Cardiac muscle cell (in vitro differentiated cells and primary cell): ENCODE results near the gene MYLK3. TPM values are rescaled to one million over a fixed set of nuclear protein-coding genes. Genes with fewer than 3 reads are reported as not detected.
A peak's percentile ranks its signal among the peaks of the same experiment; 100 is the strongest.

ENCODE experiments used
- DNase-seq, 2 donors: peaks; one replicate each; pipeline versions ENCODE4 v3.0.0 to v3.0.0-alpha.2; 2010 to 2017; ENCODE audit warnings: low read depth in 1 of 2, low spot score in 1 of 2
- H3K27ac ChIP-seq: fragments of 200-600 bp; sonication (generic); 2 replicates; pipeline ENCODE4 v1.5.1; 2016
- H3K27me3 ChIP-seq: fragments of 200-600 bp; sonication (generic); 2 replicates; pipeline ENCODE4 v1.6.0; 2016; ENCODE audit warnings: control low read depth
- H3K36me3 ChIP-seq: fragments of 200-600 bp; sonication (generic); 2 replicates; pipeline ENCODE4 v1.5.1; 2016; ENCODE audit warnings: control low read depth
- H3K4me1 ChIP-seq: fragments of 200-600 bp; sonication (generic); 2 replicates; pipeline ENCODE4 v1.8.1; 2017; ENCODE audit warnings: low read depth, mild to moderate bottlenecking, mixed run types
- H3K4me3 ChIP-seq: fragments of 200-600 bp; sonication (generic); 2 replicates; pipeline ENCODE4 v1.5.1; 2016; ENCODE audit warnings: mild to moderate bottlenecking
- H3K9me3 ChIP-seq: fragments of 200-600 bp; sonication (generic); 2 replicates; pipeline ENCODE4 v1.5.1; 2017; ENCODE audit warnings: low read depth, mild to moderate bottlenecking, control low read depth
- polyA plus RNA-seq: library from polyadenylated mRNA; unstranded; fragments of >200 nt; fragmentation: Nextera tagmentation; extraction: Ambion mirVana; gene quantifications from 2 replicates; pipeline ENCODE4 v1.2.1, GENCODE V29; 2016
- total RNA-seq: library from RNA; depleted of rRNA; stranded (reverse); fragments of >200 nt; gene quantifications from 2 replicates; pipeline ENCODE4 v1.2.3, GENCODE V29; 2016
- TF ChIP-seq, protein P1 (sequence below): IDR thresholded peaks from 2 replicates; pipeline ENCODE4 v1.5.1; 2012; ENCODE audit warnings: low read depth, mild to moderate bottlenecking, low read length

MYLK3 gene
- total and polyA plus RNA-seq, 2 experiments from 2014 or later = 57.8 to 203 TPM

DNA sequence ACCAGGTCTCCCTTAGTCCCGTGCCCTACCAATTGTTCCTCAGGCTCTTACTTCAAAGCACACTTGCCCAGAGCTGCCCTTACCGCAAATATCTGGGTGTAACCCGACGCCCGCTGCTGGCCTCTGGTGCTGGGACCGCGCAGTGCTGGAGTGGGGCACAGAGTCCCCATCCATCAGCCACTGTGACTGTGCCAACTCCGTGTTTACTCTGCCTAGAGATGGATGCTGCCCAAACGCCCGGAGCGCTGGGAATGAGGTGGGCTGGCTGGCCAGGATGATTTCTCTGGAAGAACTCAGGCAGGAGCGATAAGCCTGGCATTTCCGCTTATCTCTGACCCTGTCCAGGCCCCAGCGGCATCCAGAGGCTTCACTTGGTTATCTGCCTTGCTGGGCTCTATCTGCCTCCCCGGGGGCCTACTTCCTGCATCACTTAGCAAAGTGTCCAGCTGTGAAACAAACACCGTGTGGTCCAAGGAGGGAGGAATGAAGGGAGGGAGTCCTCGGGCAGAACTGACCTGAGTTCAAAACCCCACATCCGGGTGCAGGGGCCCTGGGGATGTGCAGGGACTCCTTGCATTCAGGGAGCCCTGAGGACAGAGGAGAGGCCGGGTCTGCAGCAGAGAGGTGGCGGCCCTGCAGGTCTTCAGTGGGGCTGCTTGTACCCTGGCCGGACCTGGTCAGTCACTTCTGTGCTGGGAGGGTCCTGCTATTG is 9.4 kb upstream of the MYLK3 start:
- Histone ChIP-seq H3K4me1 (peaks cover 71% of the 10 kb centered on the region), H3K36me3 (no peaks in the 10 kb centered on the region), H3K9me3 (no peaks in the 10 kb centered on the region), H3K27ac (peak overlapping the region; percentile 95), H3K27me3 (no peaks in the 10 kb centered on the region), H3K4me3 (peak overlapping the region; percentile 17)
- TF ChIP-seq, protein P1, sequence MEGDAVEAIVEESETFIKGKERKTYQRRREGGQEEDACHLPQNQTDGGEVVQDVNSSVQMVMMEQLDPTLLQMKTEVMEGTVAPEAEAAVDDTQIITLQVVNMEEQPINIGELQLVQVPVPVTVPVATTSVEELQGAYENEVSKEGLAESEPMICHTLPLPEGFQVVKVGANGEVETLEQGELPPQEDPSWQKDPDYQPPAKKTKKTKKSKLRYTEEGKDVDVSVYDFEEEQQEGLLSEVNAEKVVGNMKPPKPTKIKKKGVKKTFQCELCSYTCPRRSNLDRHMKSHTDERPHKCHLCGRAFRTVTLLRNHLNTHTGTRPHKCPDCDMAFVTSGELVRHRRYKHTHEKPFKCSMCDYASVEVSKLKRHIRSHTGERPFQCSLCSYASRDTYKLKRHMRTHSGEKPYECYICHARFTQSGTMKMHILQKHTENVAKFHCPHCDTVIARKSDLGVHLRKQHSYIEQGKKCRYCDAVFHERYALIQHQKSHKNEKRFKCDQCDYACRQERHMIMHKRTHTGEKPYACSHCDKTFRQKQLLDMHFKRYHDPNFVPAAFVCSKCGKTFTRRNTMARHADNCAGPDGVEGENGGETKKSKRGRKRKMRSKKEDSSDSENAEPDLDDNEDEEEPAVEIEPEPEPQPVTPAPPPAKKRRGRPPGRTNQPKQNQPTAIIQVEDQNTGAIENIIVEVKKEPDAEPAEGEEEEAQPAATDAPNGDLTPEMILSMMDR = no peak
- DNase-seq = peak; percentile 55 to 90

DNA sequence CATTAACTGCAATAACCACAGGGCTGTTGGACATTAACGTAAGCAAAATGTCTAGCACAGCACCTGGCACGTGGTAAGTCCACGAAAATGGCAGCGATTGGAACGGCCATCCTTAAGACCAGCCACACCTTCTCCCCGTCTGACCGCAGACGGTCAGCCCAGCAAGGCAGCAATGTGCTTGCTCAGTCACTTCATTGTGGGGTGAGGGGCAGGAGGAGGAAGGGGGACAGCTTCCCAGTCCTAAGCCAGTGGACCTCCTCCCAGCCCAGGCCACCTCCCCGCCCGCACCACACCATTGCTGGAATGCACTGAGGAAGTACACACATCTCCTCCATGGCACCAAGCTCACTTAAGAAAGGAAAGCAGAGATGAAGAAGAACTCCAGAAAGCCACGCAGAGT is 8.6 kb upstream of the MYLK3 start:
- TF ChIP-seq, protein P1 = no peak
- no peak for DNase-seq

DNA sequence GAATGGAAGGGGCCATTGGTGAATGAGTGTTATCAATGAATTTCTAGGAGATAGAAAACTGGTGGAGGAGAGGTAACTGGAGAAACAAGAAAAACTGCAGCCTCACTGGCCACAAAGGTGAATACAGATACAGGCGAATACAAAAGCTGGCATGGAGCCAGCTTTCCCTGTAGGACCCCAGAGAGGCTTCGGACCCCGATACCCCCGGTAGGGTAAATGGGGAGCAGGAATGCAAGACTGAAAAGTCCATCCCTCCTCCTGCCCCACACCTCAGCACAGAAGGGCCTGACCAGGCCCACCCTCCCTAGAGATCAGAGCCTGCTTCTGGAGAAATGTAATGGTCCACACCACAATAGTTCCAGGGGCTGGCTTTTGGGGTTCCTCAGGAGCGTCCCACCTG is 4.9 kb upstream of the MYLK3 start:
- Histone ChIP-seq H3K4me3 (no peak overlapping the region), H3K27ac (peak overlapping the region; percentile 95), H3K27me3 (no peaks in the 10 kb centered on the region), H3K36me3 (peaks cover 11% of the 10 kb centered on the region), H3K9me3 (no peaks in the 10 kb centered on the region), H3K4me1 (peaks cover 82% of the 10 kb centered on the region)
- TF ChIP-seq, protein P1 = no peak
- DNase-seq = no peak

More for the DNA sequence above, 8.6 kb upstream of the MYLK3 start:
- Histone ChIP-seq H3K36me3 (no peaks in the 10 kb centered on the region), H3K4me3 (peak overlapping the region; percentile 17), H3K4me1 (peaks cover 69% of the 10 kb centered on the region), H3K27me3 (no peaks in the 10 kb centered on the region), H3K27ac (peak overlapping the region; percentile 95), H3K9me3 (no peaks in the 10 kb centered on the region)

DNA sequence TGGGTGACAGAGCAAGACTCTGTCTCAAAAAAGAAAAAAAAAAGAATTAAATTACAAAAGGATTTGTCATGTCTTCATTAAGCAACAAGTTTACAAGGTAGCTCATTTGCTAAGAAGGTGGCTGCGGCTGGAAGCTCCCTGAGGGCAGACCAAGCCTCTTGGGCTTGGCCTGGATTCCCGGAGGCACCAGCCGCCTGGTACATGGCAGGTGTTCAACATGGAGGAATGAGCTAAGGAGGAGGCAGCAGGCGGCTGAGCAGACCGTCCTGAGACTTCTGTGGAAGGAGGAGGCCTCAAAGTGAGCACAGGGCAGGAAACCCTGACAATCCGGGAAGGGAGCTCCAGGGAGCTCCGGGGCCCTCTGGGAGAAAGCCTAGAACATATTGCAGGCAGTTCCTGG is 3.2 kb upstream of the MYLK3 start:
- Histone ChIP-seq H3K27ac (peak overlapping the region; percentile 100), H3K9me3 (no peaks in the 10 kb centered on the region), H3K36me3 (peaks cover 11% of the 10 kb centered on the region), H3K27me3 (no peaks in the 10 kb centered on the region), H3K4me1 (peaks cover 82% of the 10 kb centered on the region), H3K4me3 (no peak overlapping the region)
- TF ChIP-seq, protein P1 = no peak
- no peak for DNase-seq

DNA sequence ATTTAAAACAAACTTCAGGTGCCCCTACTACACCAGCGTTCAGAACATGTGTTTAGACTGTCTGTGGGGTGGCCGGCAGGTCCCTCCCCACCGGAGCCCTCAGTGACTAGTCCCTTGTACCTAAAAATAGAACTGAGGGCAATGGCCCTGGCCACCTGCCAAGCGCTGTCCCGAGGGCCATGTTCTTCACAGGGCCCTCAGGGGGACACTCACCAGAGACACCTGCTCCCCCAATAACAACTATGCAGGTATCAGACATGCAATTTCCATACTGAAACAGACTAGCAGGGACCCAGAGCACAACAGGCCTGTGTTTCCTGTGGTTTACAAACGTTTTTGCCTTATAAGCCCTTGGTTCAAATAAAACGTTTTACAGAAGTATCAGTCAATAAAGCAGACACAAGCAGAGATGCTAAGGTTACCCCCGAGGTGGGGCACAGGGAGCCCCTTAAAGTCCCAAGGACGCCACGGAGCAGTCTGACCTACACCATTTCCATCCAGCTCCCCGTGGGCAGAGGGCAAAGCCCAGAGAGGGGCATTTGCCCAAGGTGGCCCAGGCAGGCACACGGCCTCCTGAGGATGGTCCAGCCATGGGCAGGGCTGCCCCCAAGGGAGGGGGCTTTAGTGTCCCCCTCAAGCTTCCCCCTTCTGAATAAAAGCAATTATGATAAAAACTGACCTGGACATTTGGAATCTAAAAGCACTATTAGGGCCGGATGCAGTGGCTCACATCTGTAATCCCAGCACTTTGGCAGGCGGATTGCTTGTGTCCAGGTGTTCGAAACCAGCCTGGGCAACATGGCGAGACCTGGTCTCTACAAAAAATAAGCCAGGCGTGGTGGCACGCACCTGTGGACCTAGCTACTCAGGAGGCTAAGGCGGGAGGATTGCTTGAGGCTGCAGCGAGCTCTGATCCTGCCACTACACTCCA is 896 bp upstream of the MYLK3 start:
- no peaks in the 10 kb centered on the region for H3K27me3 ChIP-seq
- DNase-seq = peak in 1 of 2 donors; percentile 92
- no peaks in the 10 kb centered on the region for H3K9me3 ChIP-seq
- peaks cover 79% of the 10 kb centered on the region for H3K4me1 ChIP-seq
- H3K36me3 ChIP-seq = peaks cover 11% of the 10 kb centered on the region
- peak overlapping the region; percentile 100 for H3K27ac ChIP-seq
- TF ChIP-seq, protein P1 = no peak
- peak overlapping the region; percentile 17 for H3K4me3 ChIP-seq
